Gastrocnemius medialis (tissue), 4 donors: ENCODE measurements around the gene SLC38A2. TPM values are rescaled to one million over a fixed set of nuclear protein-coding genes. Genes with fewer than 3 reads are reported as not detected.

Experiments used
- ATAC-seq, 2 donors: fragments of 150-250 bp; one replicate each; pipeline ENCODE4 v1.9.1; 2016
- DNase-seq, 2 donors: peaks; one replicate each; pipeline ENCODE4 v3.0.0-alpha.2; 2019
- H3K27ac ChIP-seq, 4 donors: fragments of 200-600 bp; sonication (generic); 1 replicate in 1 of 4; 2 replicates in 3 of 4; pipeline ENCODE4 v1.5.1; 2016 to 2018; ENCODE audit warnings: mild to moderate bottlenecking in 2 of 4, moderate library complexity in 1 of 4
- H3K27me3 ChIP-seq, 3 donors: fragments of 200-600 bp; sonication (generic) in 2 of 3; 1 replicate in 1 of 3; 2 replicates in 2 of 3; pipeline versions ENCODE4 v1.5.1 to v1.6.0; 2016 to 2019; ENCODE audit warnings: mild to moderate bottlenecking in 1 of 3, moderate library complexity in 1 of 3
- H3K36me3 ChIP-seq, 2 donors: fragments of 200-600 bp; sonication (generic) in 1 of 2; one replicate each; pipeline ENCODE4 v1.5.1; 2017 to 2018
- H3K4me1 ChIP-seq, 2 donors: fragments of 200-600 bp; sonication (generic) in 1 of 2; one replicate each; pipeline ENCODE4 v1.5.1; 2016 to 2017; ENCODE audit warnings: mild to moderate bottlenecking in 2 of 2
- H3K4me3 ChIP-seq, 4 donors: fragments of 200-600 bp; sonication (generic) in 3 of 4; 1 replicate in 1 of 4; 2 replicates in 3 of 4; pipeline ENCODE4 v1.5.1; 2016 to 2019; ENCODE audit warnings: mild to moderate bottlenecking in 2 of 4
- H3K9me3 ChIP-seq, 3 donors: fragments of 200-600 bp; sonication (generic) in 2 of 3; 1 replicate in 1 of 3; 2 replicates in 2 of 3; pipeline ENCODE4 v1.5.1; 2016 to 2019
- POLR2A ChIP-seq, 2 donors: fragments of 450-650 bp; IDR thresholded peaks; one replicate each; pipeline ENCODE4 v1.6.1; 2017; ENCODE audit warnings: antibody characterized with exemption in 2 of 2, mild to moderate bottlenecking in 2 of 2, moderate library complexity in 2 of 2
- in situ Hi-C, 4 donors: fragments of 200-750 bp; cut with MboI; loops; one replicate each; pipeline versions ENCODE4 v1.15.0 to v1.8.0; 2017; ENCODE audit warnings: low sequenced_read_pairs in 4 of 4
- intact Hi-C: fragments of 100-400 bp; cut with DNase I; formaldehyde crosslinking; loops from one replicate; pipeline ENCODE4 v1.15.1; 2023; ENCODE audit warnings: low total_unique reads
- total RNA-seq, 4 donors: library from RNA; depleted of rRNA; stranded (reverse); fragments of >200 nt; gene quantifications; one replicate each; pipeline versions ENCODE4 v1.1.0 to v1.2.3, GENCODE V29; 2016
- TF ChIP-seq, protein P1 (sequence below), 5 experiments: fragments of 450-650 bp in 3 of 5; fragments of 200-600 bp in 2 of 5; sonication (generic) in 2 of 5; IDR thresholded peaks in 4 of 5; conservative IDR thresholded peaks in 1 of 5; 1 replicate in 4 of 5; 2 replicates in 1 of 5; pipeline ENCODE4 v1.5.1; 2016 to 2019; ENCODE audit warnings: antibody characterized with exemption in 5 of 5, mild to moderate bottlenecking in 3 of 5, moderate library complexity in 3 of 5

The SLC38A2 gene
- total RNA-seq, 4 donors from 2014 or later, result 260 to 853 (median 400) TPM

DNA sequence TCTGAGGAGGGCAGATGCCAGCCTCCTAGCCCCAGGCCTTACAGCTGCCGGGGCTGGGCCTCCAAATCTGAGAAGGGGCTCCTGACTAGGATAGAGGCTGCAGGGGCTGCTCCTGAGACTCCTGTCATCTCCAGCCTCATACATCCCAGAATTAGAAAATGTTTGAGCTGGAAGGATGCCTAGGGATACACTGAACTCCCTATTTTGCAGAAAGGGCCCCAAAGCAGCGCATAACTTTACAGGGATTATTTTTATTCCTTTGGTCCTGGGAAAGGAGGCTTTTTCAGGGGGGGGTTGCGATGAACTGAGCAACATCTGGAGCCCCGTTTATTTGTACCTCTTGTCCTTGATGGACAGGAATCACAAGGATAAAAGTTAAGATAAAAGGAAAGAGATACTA, 35.9 kb upstream of the SLC38A2 start:
- Histone ChIP-seq H3K27me3 (no peaks in the 10 kb centered on the region), H3K27ac (peak overlapping the region in 2 of 4 donors; percentile 21 to 24), H3K4me3 (no peak overlapping the region), H3K36me3 (no peaks in the 10 kb centered on the region), H3K4me1 (peaks cover 49 to 54% of the 10 kb centered on the region in 2 donors), H3K9me3 (no peaks in the 10 kb centered on the region)
- ATAC-seq, result no peak
- no peak for DNase-seq
- in situ Hi-C loops, result no loop called here
- TF ChIP-seq, protein P1, sequence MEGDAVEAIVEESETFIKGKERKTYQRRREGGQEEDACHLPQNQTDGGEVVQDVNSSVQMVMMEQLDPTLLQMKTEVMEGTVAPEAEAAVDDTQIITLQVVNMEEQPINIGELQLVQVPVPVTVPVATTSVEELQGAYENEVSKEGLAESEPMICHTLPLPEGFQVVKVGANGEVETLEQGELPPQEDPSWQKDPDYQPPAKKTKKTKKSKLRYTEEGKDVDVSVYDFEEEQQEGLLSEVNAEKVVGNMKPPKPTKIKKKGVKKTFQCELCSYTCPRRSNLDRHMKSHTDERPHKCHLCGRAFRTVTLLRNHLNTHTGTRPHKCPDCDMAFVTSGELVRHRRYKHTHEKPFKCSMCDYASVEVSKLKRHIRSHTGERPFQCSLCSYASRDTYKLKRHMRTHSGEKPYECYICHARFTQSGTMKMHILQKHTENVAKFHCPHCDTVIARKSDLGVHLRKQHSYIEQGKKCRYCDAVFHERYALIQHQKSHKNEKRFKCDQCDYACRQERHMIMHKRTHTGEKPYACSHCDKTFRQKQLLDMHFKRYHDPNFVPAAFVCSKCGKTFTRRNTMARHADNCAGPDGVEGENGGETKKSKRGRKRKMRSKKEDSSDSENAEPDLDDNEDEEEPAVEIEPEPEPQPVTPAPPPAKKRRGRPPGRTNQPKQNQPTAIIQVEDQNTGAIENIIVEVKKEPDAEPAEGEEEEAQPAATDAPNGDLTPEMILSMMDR (IDR thresholded peaks at IDR 0.05 in 4 of 5, conservative IDR thresholded peaks at IDR 0.05 in 1 of 5), result no peak
- TF ChIP-seq POLR2A (IDR thresholded peaks at IDR 0.05), result no peak
- intact Hi-C loops, result no loop called here

DNA sequence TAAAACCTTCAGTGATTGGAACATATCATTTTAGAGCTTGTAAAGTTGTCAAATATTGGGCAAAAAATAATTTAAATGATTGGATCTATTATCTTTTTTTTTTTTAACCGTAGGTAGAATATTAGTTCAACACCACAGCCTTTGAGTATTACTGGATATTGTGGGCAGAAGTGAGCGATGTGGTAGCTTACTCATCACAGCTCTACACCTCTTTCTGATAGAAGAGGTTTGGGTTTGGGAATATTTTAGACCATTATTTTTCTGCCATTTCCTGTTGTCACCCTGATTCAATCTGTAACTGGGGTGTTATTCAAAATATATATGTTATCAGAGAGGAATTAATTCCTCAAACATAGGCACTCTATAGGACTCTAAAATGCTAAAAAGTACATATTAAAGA, 34.8 kb upstream of the SLC38A2 start:
- Histone ChIP-seq H3K4me1 (peaks cover 59 to 63% of the 10 kb centered on the region in 2 donors), H3K9me3 (no peaks in the 10 kb centered on the region), H3K27ac (no peak overlapping the region), H3K4me3 (no peak overlapping the region), H3K27me3 (no peaks in the 10 kb centered on the region), H3K36me3 (no peaks in the 10 kb centered on the region)
- ATAC-seq, result no peak
- no peak for DNase-seq
- in situ Hi-C loops, result no loop called here
- TF ChIP-seq POLR2A (IDR thresholded peaks at IDR 0.05), result no peak
- TF ChIP-seq, protein P1 (IDR thresholded peaks at IDR 0.05 in 4 of 5, conservative IDR thresholded peaks at IDR 0.05 in 1 of 5), result no peak
- intact Hi-C loops, result no loop called here

DNA sequence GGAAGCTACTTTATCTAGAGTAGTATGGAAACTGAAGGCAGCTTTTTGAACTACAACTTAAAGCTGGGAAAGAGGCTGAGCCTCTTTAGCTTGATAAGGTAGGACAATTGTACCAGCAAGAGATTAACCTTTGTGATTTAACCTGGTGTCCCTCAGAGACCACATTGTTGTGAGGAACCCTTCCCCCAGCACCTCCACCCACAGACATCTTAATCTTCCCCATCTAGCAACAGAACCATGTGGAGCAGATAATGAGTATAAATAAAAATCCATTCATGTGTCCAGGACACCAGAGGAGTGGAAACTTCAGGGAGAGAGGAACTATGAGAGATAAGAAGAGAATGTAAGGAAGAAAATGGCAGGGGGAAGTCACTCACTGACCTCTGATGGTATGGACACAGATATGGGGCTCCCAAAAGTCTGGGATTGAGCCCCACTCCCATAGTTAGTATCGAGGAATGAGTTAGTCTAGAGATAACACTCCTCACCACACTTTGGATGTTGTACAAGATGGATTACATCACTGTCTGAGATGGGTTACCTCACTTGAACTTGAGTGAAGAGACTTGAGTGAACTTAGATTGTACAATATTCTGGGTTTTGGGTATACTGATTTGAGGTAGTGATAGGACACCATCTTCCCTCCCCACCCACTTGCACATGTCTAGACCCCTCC, 33.9 kb upstream of the SLC38A2 start:
- Histone ChIP-seq H3K4me3 (no peak overlapping the region), H3K4me1 (peaks cover 63 to 70% of the 10 kb centered on the region in 2 donors), H3K27ac (no peak overlapping the region), H3K27me3 (no peaks in the 10 kb centered on the region), H3K36me3 (no peaks in the 10 kb centered on the region), H3K9me3 (no peaks in the 10 kb centered on the region)
- DNase-seq (no peak), ATAC-seq (no peak)
- intact Hi-C loops (no loop called here), in situ Hi-C loops (no loop called here)
- TF ChIP-seq POLR2A (IDR thresholded peaks at IDR 0.05), result no peak
- TF ChIP-seq, protein P1 (IDR thresholded peaks at IDR 0.05 in 4 of 5, conservative IDR thresholded peaks at IDR 0.05 in 1 of 5), result no peak

DNA sequence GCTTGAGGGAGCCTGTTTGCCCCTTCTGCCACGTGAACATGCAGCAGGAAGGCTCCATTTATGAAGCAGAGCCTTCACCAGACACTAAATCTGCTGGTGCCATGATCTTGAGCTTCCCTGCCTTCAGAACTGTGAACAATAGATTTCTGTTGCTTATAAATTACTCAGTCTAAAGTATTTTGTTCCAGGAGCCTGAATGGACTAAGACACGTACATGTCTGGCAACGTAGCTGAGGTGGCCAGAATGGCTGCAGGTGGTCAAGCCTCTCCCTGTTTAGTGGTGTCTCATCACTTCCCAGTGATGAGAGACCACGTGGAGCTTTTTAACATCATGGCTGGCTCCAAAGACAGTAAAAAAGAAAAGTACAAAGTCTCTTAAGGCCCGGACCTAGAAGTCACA, 32.2 kb upstream of the SLC38A2 start:
- ATAC-seq, result no peak
- peaks cover 53 to 56% of the 10 kb centered on the region in 2 donors for H3K4me1 ChIP-seq

More for the DNA sequence above, 32.2 kb upstream of the SLC38A2 start:
- DNase-seq, result no peak
- Histone ChIP-seq H3K36me3 (no peaks in the 10 kb centered on the region), H3K9me3 (no peaks in the 10 kb centered on the region), H3K27ac (no peak overlapping the region), H3K4me3 (no peak overlapping the region), H3K27me3 (no peaks in the 10 kb centered on the region)
- intact Hi-C loops, result no loop called here
- no peak for TF ChIP-seq POLR2A (IDR thresholded peaks at IDR 0.05)
- TF ChIP-seq, protein P1 (IDR thresholded peaks at IDR 0.05 in 4 of 5, conservative IDR thresholded peaks at IDR 0.05 in 1 of 5), result no peak
- in situ Hi-C loops, result no loop called here
